ENCODE results near the gene CNPY1.
"Not testable (repeated sequence)": the region's sequence is repeated elsewhere in the genome, so short reads cannot be mapped to it uniquely, and the experiment has no call there.

The CNPY1 gene

DNA sequence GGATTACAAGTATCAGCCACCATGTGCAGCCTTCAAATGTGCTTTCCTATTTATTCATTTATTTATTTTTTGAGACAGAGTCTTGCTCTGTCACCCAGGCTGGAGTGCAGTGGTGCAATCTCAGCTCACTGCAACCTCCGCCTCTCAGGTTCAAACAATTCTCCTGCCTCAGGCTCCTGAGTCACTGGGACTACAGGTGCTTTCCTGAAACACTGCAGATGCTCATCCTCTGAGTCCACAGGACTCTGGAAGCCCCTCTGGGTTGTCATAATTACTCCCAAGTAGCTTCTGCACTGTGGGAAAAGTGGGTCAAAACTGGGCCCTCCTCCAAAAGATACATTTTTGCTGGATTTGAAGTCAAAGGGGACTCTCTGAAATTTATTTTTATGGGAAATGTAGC lies at the start of gene CNPY1:
TSS of gene CNPY1 (minus strand) at position 111 of the 400 bp plus-strand sequence. CDS start 630 bp downstream, outside the sequence.
- H3K27ac ChIP-seq; DNase-seq (ENCODE audit: low spot score); CTCF ChIA-PET; POLR2A ChIA-PET (ENCODE audit: low non-redundant PET): not testable (repeated sequence)

DNA sequence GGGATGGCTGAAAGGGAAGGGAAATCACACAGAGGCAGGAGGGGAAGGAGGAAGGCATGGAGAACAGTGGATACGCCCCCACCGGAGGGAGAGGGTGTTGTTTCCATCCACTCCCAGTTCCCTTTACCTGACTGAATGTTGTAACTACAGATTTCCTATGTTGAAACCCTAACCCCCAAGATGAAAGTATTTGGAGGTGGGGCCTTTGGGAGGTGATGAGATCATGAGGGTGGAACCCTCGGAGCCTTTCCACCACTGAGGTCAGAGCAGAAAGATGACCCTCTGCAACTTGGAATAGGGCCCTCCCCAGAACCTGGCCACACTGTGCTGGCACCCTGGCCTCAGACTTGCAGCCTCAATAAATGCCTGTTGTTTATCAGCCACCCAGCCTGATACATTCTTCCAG lies 48.6 kb upstream of the CNPY1 start:
- CTCF ChIA-PET = no interaction called here
- H3K27ac ChIP-seq = no peak overlapping the region
- peak; percentile 22 for DNase-seq (ENCODE audit: low spot score)
- TF ChIP-seq, protein P1, sequence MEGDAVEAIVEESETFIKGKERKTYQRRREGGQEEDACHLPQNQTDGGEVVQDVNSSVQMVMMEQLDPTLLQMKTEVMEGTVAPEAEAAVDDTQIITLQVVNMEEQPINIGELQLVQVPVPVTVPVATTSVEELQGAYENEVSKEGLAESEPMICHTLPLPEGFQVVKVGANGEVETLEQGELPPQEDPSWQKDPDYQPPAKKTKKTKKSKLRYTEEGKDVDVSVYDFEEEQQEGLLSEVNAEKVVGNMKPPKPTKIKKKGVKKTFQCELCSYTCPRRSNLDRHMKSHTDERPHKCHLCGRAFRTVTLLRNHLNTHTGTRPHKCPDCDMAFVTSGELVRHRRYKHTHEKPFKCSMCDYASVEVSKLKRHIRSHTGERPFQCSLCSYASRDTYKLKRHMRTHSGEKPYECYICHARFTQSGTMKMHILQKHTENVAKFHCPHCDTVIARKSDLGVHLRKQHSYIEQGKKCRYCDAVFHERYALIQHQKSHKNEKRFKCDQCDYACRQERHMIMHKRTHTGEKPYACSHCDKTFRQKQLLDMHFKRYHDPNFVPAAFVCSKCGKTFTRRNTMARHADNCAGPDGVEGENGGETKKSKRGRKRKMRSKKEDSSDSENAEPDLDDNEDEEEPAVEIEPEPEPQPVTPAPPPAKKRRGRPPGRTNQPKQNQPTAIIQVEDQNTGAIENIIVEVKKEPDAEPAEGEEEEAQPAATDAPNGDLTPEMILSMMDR (conservative IDR thresholded peaks at IDR 0.05; ENCODE audit: low read depth) = no peak
- POLR2A ChIA-PET (ENCODE audit: low non-redundant PET) = no interaction called here

GRCh38 chr7:155594163-155594732 lies 47.9 kb upstream of the CNPY1 start:
- DNase-seq (ENCODE audit: low spot score) = no peak
- TF ChIP-seq, protein P1 (conservative IDR thresholded peaks at IDR 0.05; ENCODE audit: low read depth) = no peak
- ChIA-PET CTCF (no interaction called here), POLR2A (ENCODE audit: low non-redundant PET) (no interaction called here)
- peak overlapping the region; percentile 23; the same call in 1 of the 2 replicates for H3K27ac ChIP-seq

DNA sequence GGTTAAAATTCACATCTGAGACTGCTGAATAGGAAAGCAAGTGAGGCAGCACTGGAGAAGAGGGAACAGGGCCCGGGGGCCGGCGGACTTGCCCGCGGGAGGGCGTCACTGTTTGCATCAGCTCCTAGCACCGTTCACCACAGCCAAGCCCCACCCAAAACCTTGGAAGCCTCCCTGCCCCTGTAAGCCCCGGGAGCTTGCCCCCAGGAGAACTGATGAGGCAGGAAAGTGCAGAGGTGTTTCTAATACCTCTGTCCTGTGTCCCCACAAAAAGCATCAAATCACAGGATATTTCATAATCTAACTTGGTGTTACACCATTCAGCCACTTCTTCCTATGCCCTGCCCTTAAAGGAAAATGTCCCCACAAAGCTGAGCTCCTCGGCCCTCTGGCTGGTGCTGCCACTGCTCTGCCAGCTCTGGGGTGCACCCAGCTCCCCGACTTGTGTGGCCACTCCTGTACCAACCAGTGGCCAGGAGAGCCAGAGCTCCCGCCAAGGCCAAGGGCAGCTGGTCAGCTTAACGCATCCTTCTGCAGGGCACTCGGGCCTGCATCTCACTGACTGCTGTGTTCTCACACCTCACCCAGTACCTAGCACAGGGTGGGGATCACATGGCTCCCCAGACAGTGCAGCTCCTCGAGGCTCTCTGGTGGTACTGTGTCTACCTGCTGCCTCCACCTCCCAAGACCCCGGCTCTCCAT lies 47.3 kb upstream of the CNPY1 start:
- no peak for DNase-seq (ENCODE audit: low spot score)
- CTCF ChIA-PET = interaction anchor here (0.5 kb wide), 1 partner anchor 9 kb away, joined by 4 read pairs; no protein-coding TSS in a partner anchor
- peak overlapping the region; percentile 23; the same call in 1 of the 2 replicates for H3K27ac ChIP-seq
- POLR2A ChIA-PET (ENCODE audit: low non-redundant PET) = no interaction called here
- TF ChIP-seq, protein P1 (conservative IDR thresholded peaks at IDR 0.05; ENCODE audit: low read depth) = no peak

- ChIA-PET POLR2A (ENCODE audit: low non-redundant PET) (no interaction called here), CTCF (interaction anchor here (0.7 kb wide), 2 partner anchors 173 to 211 kb away, joined by 3 read pairs; no protein-coding TSS in a partner anchor)
- peak; percentile 19 for DNase-seq (ENCODE audit: low spot score)
- TF ChIP-seq, protein P1 (conservative IDR thresholded peaks at IDR 0.05; ENCODE audit: low read depth) = no peak
- H3K27ac ChIP-seq = no peak overlapping the region
Observed at GRCh38 chr7:155591055-155591775, 44.9 kb upstream of the CNPY1 start.

- TF ChIP-seq, protein P1 (conservative IDR thresholded peaks at IDR 0.05; ENCODE audit: low read depth) = no peak
- no peak overlapping the region for H3K27ac ChIP-seq
- ChIA-PET POLR2A (ENCODE audit: low non-redundant PET) (no interaction called here), CTCF (interaction anchor here (0.7 kb wide), 2 partner anchors 173 to 211 kb away, joined by 3 read pairs; no protein-coding TSS in a partner anchor)
- DNase-seq (ENCODE audit: low spot score) = no peak
Observed at GRCh38 chr7:155590215-155591018, 44.1 kb upstream of the CNPY1 start.

All from RWPE1 (cell line).